ENCODE results near the gene SHISA9.

The SHISA9 gene

DNA sequence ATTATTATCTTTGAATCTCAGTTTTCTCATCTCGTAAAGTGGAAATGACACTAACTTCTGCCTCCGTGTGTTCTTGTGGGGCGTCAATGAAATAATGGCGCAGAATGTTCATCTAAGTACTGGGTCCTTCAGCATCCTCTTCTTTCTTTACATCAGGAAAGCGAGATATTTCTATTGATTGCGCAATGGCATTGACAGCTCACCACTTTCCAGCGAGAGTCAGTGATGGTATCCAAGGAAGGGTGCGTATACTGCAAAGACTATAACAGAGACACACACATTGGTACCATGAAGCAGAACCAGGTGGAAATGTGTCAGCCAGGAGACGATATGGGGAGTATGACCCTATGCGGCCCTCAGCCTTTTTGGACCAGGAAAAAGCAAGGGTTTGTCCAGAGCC lies 162.1 kb downstream of the SHISA9 start:
- Histone ChIP-seq H3K27me3 (ENCODE audit: control insufficient read depth, insufficient read depth, low read length) (no peaks in the 10 kb centered on the region), H3K4me1 (ENCODE audit: control insufficient read depth, insufficient read depth, low read length) (no peaks in the 10 kb centered on the region), H3K9ac (ENCODE audit: low read length) (no peak overlapping the region), H3K4me3 (ENCODE audit: low read length) (no peak overlapping the region), H3K9me3 (ENCODE audit: control insufficient read depth, low read length) (no peaks in the 10 kb centered on the region), H3K36me3 (ENCODE audit: control insufficient read depth, insufficient read depth, low read length) (no peaks in the 10 kb centered on the region)

DNA sequence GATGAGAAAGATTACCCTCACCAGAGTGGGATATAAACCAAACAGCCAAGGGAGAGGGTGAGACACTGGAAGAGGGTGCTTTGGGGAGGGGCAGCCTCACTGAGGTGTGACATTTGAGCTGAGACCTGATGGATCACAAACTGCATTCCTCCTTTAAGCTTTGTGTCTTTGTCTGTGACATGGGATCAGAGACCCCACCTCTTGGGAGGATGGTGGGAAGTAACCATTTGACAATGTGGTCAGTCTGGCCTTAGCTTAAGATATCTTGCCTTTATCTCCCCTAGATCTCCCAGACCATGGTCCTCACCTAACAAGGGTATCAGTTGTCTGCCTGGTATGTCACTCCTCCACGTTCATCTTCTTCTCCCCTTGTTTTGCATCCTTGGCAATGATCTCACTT lies 163.4 kb downstream of the SHISA9 start:
- H3K9me3 ChIP-seq (ENCODE audit: control insufficient read depth, low read length): no peaks in the 10 kb centered on the region
- no peaks in the 10 kb centered on the region for H3K27me3 ChIP-seq (ENCODE audit: control insufficient read depth, insufficient read depth, low read length)

DNA sequence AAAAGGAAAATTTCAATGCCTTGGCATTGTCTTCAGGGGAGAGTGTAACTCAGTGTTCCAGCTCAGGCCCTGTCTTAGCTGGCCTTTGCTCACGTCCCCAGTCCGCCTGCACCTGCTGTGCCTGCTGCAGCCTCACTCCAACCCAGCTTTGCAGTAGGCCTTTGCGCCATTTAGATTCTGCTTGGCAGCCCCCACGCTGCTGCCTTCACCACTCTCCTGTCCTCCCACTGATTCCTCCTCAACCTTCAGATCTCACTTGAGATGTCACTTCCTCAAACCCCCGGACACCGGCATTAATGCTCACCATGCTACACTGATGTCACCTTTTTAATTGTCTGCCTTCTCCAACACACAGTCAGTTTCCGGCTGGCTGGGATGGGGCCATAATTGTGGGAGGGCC lies 166.2 kb downstream of the SHISA9 start:
- no peaks in the 10 kb centered on the region for H3K9me3 ChIP-seq (ENCODE audit: control insufficient read depth, low read length)
- H3K9ac ChIP-seq (ENCODE audit: low read length): no peak overlapping the region
- no peaks in the 10 kb centered on the region for H3K27me3 ChIP-seq (ENCODE audit: control insufficient read depth, insufficient read depth, low read length)
- H3K4me3 ChIP-seq (ENCODE audit: low read length): no peak overlapping the region
- no peaks in the 10 kb centered on the region for H3K36me3 ChIP-seq (ENCODE audit: control insufficient read depth, insufficient read depth, low read length)
- no peaks in the 10 kb centered on the region for H3K4me1 ChIP-seq (ENCODE audit: control insufficient read depth, insufficient read depth, low read length)

More for the DNA sequence above, 163.4 kb downstream of the SHISA9 start:
- H3K4me3 ChIP-seq (ENCODE audit: low read length): no peak overlapping the region
- H3K36me3 ChIP-seq (ENCODE audit: control insufficient read depth, insufficient read depth, low read length): no peaks in the 10 kb centered on the region
- H3K9ac ChIP-seq (ENCODE audit: low read length): no peak overlapping the region
- H3K4me1 ChIP-seq (ENCODE audit: control insufficient read depth, insufficient read depth, low read length): no peaks in the 10 kb centered on the region

DNA sequence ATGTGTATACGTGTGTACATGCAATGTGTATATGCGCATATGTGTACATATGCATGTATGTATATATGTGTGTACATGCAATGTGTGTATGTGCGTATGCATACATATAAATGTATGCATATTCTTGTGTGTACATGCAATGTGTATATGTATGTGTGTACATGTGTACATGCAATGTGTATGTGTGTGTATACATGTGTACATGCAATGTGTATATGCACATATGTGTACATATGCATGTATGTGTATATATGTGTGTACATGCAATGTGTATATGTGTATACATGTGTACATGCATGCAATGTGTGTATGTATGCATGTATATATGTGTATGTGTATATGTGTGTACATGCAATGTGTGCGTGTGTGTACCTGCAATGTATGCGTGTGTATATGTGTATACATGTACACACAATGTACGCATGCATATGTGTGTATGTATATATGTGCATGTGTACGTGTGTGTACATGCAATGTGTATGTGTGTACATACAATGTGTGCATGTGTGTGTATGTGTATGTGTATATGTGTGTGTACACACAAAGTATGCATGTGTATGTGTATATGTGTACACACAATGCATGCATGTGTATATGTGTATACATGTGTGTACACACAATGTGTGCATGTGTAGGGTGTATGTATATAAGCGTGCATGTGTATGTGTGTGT lies 167.7 kb downstream of the SHISA9 start:
- Histone ChIP-seq H3K4me3 (ENCODE audit: low read length) (no peak overlapping the region), H3K27me3 (ENCODE audit: control insufficient read depth, insufficient read depth, low read length) (no peaks in the 10 kb centered on the region), H3K4me1 (ENCODE audit: control insufficient read depth, insufficient read depth, low read length) (no peaks in the 10 kb centered on the region), H3K36me3 (ENCODE audit: control insufficient read depth, insufficient read depth, low read length) (no peaks in the 10 kb centered on the region), H3K9ac (ENCODE audit: low read length) (no peak overlapping the region), H3K9me3 (ENCODE audit: control insufficient read depth, low read length) (no peaks in the 10 kb centered on the region)

DNA sequence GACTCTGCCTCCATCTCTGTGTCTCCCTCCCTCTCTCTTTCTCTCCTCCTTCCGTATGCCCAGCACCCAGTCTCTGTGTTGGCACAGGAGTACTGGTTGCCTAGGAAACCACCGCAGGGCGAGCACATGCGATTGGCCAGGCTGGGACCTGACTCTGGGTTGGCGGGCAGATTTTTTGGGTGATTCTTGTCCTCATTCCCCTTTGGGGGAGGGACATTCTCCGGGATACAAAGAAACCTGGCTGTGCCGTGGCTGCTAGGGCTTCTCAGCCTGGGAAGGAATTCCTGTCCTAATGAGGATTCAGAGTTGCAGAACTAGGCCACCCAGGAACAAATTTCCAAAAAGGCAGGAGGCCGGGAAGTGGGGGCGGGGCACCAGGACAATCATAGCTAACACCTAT lies 168.9 kb downstream of the SHISA9 start:
- Histone ChIP-seq H3K4me1 (ENCODE audit: control insufficient read depth, insufficient read depth, low read length) (no peaks in the 10 kb centered on the region), H3K4me3 (ENCODE audit: low read length) (no peak overlapping the region), H3K9ac (ENCODE audit: low read length) (no peak overlapping the region), H3K27me3 (ENCODE audit: control insufficient read depth, insufficient read depth, low read length) (no peaks in the 10 kb centered on the region), H3K36me3 (ENCODE audit: control insufficient read depth, insufficient read depth, low read length) (no peaks in the 10 kb centered on the region), H3K9me3 (ENCODE audit: control insufficient read depth, low read length) (no peaks in the 10 kb centered on the region)

DNA sequence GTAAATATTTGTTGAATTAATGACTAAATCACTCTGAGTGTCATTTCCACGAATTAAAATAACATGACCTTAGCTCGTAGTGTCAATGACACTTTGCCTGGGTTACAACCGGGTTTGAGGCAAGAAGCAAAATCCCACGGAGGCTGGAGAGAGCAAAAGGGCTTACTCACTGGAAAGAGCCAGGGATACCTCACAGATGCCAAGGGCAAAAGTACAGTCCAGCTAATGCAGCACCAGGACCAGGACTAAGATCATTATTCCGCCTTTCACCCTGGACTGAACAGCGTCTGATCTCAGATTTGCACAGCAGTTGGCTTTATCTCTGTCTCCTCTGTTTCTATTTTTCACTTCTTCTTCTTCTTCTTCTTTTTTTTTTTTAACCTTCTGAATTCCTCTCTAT lies 175.5 kb downstream of the SHISA9 start:
- Histone ChIP-seq H3K4me3 (ENCODE audit: low read length) (no peak overlapping the region), H3K4me1 (ENCODE audit: control insufficient read depth, insufficient read depth, low read length) (no peaks in the 10 kb centered on the region), H3K9ac (ENCODE audit: low read length) (no peak overlapping the region), H3K9me3 (ENCODE audit: control insufficient read depth, low read length) (no peaks in the 10 kb centered on the region), H3K27me3 (ENCODE audit: control insufficient read depth, insufficient read depth, low read length) (no peaks in the 10 kb centered on the region), H3K36me3 (ENCODE audit: control insufficient read depth, insufficient read depth, low read length) (no peaks in the 10 kb centered on the region)

DNA sequence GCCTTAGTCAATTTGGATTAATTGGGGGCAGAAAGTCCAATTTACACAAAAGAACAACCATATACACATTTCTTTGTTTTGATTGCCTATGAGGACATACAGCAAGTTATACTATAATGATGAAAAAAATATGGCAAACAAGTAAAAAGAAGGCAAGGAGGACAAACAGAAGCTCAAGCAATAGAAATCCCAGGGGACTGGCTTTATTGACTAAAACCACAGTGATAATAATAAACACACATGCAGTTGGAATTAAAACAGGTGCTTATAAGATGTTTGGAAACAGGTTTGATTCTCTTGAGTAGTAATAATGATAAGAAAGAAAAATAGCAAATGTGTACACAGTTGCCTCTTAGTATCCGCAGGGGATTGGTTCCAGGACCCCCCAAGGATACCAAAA lies 176.4 kb downstream of the SHISA9 start:
- Histone ChIP-seq H3K9ac (ENCODE audit: low read length) (no peak overlapping the region), H3K4me3 (ENCODE audit: low read length) (no peak overlapping the region), H3K4me1 (ENCODE audit: control insufficient read depth, insufficient read depth, low read length) (no peaks in the 10 kb centered on the region), H3K27me3 (ENCODE audit: control insufficient read depth, insufficient read depth, low read length) (no peaks in the 10 kb centered on the region), H3K36me3 (ENCODE audit: control insufficient read depth, insufficient read depth, low read length) (no peaks in the 10 kb centered on the region), H3K9me3 (ENCODE audit: control insufficient read depth, low read length) (no peaks in the 10 kb centered on the region)

DNA sequence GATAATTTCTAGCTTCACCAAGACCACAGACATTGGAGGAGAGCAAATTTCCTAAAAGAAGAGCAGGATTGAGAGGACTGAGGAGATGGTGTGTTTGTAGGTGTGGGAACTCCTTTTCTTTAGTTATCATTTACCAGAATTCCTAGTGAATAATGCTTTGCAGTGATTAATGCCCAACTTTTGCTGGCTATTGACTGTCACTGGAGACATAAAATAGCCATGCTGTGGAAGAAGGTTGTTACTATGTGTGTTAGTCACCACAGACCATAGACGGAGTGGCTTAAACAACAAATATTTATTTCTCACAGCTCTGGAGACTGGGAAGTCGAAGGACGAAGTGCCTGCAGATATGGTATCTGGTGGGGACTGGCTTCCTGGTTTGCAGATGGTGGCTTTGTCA lies 179.1 kb downstream of the SHISA9 start:
- Histone ChIP-seq H3K9me3 (ENCODE audit: control insufficient read depth, low read length) (no peaks in the 10 kb centered on the region), H3K9ac (ENCODE audit: low read length) (no peak overlapping the region), H3K27me3 (ENCODE audit: control insufficient read depth, insufficient read depth, low read length) (no peaks in the 10 kb centered on the region), H3K4me1 (ENCODE audit: control insufficient read depth, insufficient read depth, low read length) (no peaks in the 10 kb centered on the region), H3K36me3 (ENCODE audit: control insufficient read depth, insufficient read depth, low read length) (no peaks in the 10 kb centered on the region), H3K4me3 (ENCODE audit: low read length) (no peak overlapping the region)

DNA sequence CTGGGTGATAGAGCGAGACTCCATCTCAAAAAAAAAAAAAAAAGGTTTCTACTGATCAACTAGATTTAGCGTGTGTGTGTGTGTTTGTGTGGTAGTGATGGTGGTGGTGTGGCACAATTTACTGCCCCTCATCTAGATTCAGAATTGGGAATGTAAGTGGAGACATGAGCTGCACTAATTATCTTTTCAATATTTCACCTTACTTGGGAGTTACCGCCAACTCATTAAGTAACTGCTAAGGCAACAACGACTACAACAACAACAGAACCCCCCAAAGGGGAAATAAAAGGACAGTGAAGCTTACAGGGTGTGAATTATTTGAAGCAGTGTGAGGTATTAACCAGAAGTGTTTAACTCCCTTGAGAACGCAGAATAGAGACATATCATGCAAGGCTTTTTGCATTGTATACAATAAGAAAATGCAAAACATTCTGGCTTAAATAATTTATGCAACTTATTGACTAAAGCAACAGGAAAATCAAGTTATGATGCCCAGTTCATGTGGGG lies 180.5 kb downstream of the SHISA9 start:
- Histone ChIP-seq H3K4me3 (ENCODE audit: low read length) (no peak overlapping the region), H3K27me3 (ENCODE audit: control insufficient read depth, insufficient read depth, low read length) (no peaks in the 10 kb centered on the region)

DNA sequence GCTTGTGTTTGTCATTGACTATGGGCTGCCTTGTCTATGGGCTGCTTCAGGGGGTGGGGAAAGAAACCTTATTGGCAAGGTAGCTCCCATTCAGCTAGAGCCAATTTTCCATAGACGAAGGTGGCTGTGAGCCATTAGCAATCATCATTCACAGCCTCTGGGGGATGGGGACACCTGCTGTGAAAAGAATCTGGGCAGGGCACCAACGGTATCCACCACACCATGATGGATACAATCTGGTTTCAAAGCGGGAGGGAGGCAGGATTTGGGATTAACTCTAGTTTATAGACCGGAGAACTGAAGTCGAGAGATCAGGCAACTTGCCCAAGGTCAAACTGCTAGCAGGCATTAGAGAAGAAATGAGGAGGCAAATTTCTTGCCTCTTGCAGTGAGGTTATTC lies 182.3 kb downstream of the SHISA9 start:
- Histone ChIP-seq H3K36me3 (ENCODE audit: control insufficient read depth, insufficient read depth, low read length) (no peaks in the 10 kb centered on the region), H3K9ac (ENCODE audit: low read length) (no peak overlapping the region), H3K9me3 (ENCODE audit: control insufficient read depth, low read length) (no peaks in the 10 kb centered on the region), H3K4me1 (ENCODE audit: control insufficient read depth, insufficient read depth, low read length) (no peaks in the 10 kb centered on the region), H3K27me3 (ENCODE audit: control insufficient read depth, insufficient read depth, low read length) (no peaks in the 10 kb centered on the region), H3K4me3 (ENCODE audit: low read length) (no peak overlapping the region)

More for the DNA sequence above, 180.5 kb downstream of the SHISA9 start:
- Histone ChIP-seq H3K4me1 (ENCODE audit: control insufficient read depth, insufficient read depth, low read length) (no peaks in the 10 kb centered on the region), H3K9ac (ENCODE audit: low read length) (no peak overlapping the region), H3K36me3 (ENCODE audit: control insufficient read depth, insufficient read depth, low read length) (no peaks in the 10 kb centered on the region), H3K9me3 (ENCODE audit: control insufficient read depth, low read length) (no peaks in the 10 kb centered on the region)

DNA sequence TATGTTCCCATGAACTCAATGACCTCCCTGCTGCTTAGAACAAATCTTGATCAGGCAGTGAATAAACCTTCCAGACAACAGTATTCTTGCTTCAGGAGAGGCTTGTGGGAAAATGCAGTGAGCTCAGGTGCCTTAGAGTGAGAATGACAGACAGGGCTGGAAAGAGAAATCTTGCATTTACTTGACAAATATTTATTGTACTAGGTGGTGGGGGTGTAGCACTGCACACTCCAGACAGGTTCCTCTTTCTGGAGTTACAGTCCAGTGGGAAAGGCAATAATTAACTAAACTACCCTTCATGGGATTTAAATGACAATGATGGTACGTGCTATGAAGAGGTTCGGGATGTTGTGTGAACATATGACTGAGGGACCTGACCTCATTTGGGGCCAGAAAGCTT lies 182.9 kb downstream of the SHISA9 start:
- Histone ChIP-seq H3K27me3 (ENCODE audit: control insufficient read depth, insufficient read depth, low read length) (no peaks in the 10 kb centered on the region), H3K9ac (ENCODE audit: low read length) (no peak overlapping the region), H3K9me3 (ENCODE audit: control insufficient read depth, low read length) (no peaks in the 10 kb centered on the region), H3K4me1 (ENCODE audit: control insufficient read depth, insufficient read depth, low read length) (no peaks in the 10 kb centered on the region), H3K4me3 (ENCODE audit: low read length) (no peak overlapping the region), H3K36me3 (ENCODE audit: control insufficient read depth, insufficient read depth, low read length) (no peaks in the 10 kb centered on the region)

DNA sequence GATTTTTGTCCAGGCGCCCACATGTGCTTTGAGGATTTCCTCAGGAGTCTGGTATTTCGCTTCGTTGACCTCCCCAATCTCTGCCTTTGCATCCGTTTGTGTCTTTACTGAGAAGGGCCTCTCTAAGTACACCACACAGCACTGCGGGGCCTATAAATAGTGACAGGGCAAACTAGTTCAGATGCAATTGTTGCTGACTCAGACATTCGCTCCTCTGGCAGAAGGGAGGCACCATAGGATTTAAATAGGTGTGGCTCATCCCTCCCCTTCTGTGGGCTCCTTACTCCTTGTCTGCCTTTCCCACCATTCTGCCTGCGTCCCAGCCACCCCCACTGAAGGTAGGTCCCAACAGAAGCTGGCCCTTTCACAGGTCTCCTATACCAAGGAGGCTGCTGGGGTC lies 192.3 kb downstream of the SHISA9 start:
- Histone ChIP-seq H3K9ac (ENCODE audit: low read length) (no peak overlapping the region), H3K9me3 (ENCODE audit: control insufficient read depth, low read length) (no peaks in the 10 kb centered on the region), H3K36me3 (ENCODE audit: control insufficient read depth, insufficient read depth, low read length) (no peaks in the 10 kb centered on the region), H3K27me3 (ENCODE audit: control insufficient read depth, insufficient read depth, low read length) (no peaks in the 10 kb centered on the region), H3K4me3 (ENCODE audit: low read length) (no peak overlapping the region), H3K4me1 (ENCODE audit: control insufficient read depth, insufficient read depth, low read length) (no peaks in the 10 kb centered on the region)

DNA sequence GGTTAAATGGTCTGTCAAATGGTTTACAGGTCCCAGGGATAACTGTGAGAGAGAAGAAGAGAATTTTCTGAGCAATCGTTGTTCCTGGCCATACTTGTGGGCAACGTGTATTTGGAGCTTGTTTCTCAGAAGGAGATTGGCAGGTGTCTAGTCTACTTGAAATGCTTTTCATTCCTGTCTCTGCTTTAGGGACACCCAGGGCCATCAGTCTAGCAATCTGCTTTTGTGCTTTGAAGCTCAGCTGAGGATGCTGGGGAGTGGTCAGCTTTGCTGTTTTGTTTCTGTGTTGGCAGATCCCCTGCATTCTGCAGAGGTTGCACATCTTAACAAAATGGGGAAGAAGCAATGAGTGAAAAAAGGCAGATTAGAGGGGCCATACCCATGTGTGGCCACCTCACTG lies 193.7 kb downstream of the SHISA9 start:
- no peaks in the 10 kb centered on the region for H3K4me1 ChIP-seq (ENCODE audit: control insufficient read depth, insufficient read depth, low read length)
- H3K27me3 ChIP-seq (ENCODE audit: control insufficient read depth, insufficient read depth, low read length): no peaks in the 10 kb centered on the region
- no peaks in the 10 kb centered on the region for H3K36me3 ChIP-seq (ENCODE audit: control insufficient read depth, insufficient read depth, low read length)
- no peaks in the 10 kb centered on the region for H3K9me3 ChIP-seq (ENCODE audit: control insufficient read depth, low read length)
- H3K4me3 ChIP-seq (ENCODE audit: low read length): no peak overlapping the region
- no peak overlapping the region for H3K9ac ChIP-seq (ENCODE audit: low read length)

Measured in mucosa of stomach (tissue), 1 donor.